ENCODE data around the gene SPINK7.

Gene SPINK7

GRCh38 chr5:148343603-148344487 lies 31.6 kb downstream of the SPINK7 start:
- DNase-seq (ENCODE audit: extremely low read depth in 1 of 2, low read depth in 1 of 2) = no peak

- DNase-seq (ENCODE audit: extremely low read depth in 1 of 2, low read depth in 1 of 2) = no peak
These were observed 35.5 kb downstream of the SPINK7 start for GRCh38 chr5:148347706-148348105.

- DNase-seq (ENCODE audit: extremely low read depth in 1 of 2, low read depth in 1 of 2) = no peak
These were observed 40.5 kb downstream of the SPINK7 start for GRCh38 chr5:148352696-148353095.

GRCh38 chr5:148353634-148354033 lies 41.4 kb downstream of the SPINK7 start:
- DNase-seq (ENCODE audit: extremely low read depth in 1 of 2, low read depth in 1 of 2) = no peak

- no peak for DNase-seq (ENCODE audit: extremely low read depth in 1 of 2, low read depth in 1 of 2)
These were observed 52.1 kb downstream of the SPINK7 start for GRCh38 chr5:148364343-148364742.
